Retinal pigment epithelial cell (primary cell): ENCODE measurements around the gene SLC16A8.
"Not testable (repeated sequence)": the region's sequence is repeated elsewhere in the genome, so short reads cannot be mapped to it uniquely, and the experiment has no call there.

ENCODE experiments used
- DNase-seq: peaks from one replicate; pipeline ENCODE4 v3.0.0-alpha.2; 2010; ENCODE audit warnings: low read depth
- H3K4me3 ChIP-seq: 2 replicates; pipeline ENCODE4 v1.5.1; 2011; ENCODE audit warnings: mild to moderate bottlenecking, low read length, control low read depth, moderate library complexity
- CTCF ChIP-seq: conservative IDR thresholded peaks from 2 replicates; pipeline ENCODE4 v1.5.1; 2011; ENCODE audit warnings: low read depth, low read length, control low read depth, inconsistent platforms

Gene SLC16A8

GRCh38 chr22:38038890-38039812 is 44.8 kb downstream of the SLC16A8 start:
- H3K4me3 ChIP-seq: no peak overlapping the region
- DNase-seq: no peak
- no peak for TF ChIP-seq CTCF

GRCh38 chr22:38038426-38038825 is 45.6 kb downstream of the SLC16A8 start:
- no peak for DNase-seq
- no peak for TF ChIP-seq CTCF
- no peak overlapping the region for H3K4me3 ChIP-seq

- not testable (repeated sequence) for H3K4me3 ChIP-seq
These were observed 46.4 kb downstream of the SLC16A8 start for GRCh38 chr22:38037367-38038150.

GRCh38 chr22:38036392-38037062 is 47.5 kb downstream of the SLC16A8 start:
- TF ChIP-seq CTCF: no peak
- no peak for DNase-seq
- no peak overlapping the region for H3K4me3 ChIP-seq

More at GRCh38 chr22:38037367-38038150, 46.4 kb downstream of the SLC16A8 start:
- not testable (repeated sequence) for DNase-seq

- no peak overlapping the region for H3K4me3 ChIP-seq
- DNase-seq: no peak
- TF ChIP-seq CTCF: no peak
These were observed 48.5 kb downstream of the SLC16A8 start for GRCh38 chr22:38035530-38035885.

GRCh38 chr22:38034884-38035529 is 49.0 kb downstream of the SLC16A8 start:
- no peak overlapping the region for H3K4me3 ChIP-seq
- no peak for DNase-seq
- TF ChIP-seq CTCF: no peak
